Measurements from ENCODE around the gene RAP1A.
"Not testable (repeated sequence)": the region's sequence is repeated elsewhere in the genome, so short reads cannot be mapped to it uniquely, and the experiment has no call there.

Gene RAP1A

GRCh38 chr1:111631502-111631901 is 11.9 kb downstream of the RAP1A start:
- H3K36me3 ChIP-seq (ENCODE audit: insufficient read depth, low read length), result no peaks in the 10 kb centered on the region
- H3K4me1 ChIP-seq (ENCODE audit: insufficient read depth, low read length), result peaks cover 26% of the 10 kb centered on the region
- H3K9ac ChIP-seq (ENCODE audit: low read depth, low read length), result no peak overlapping the region
- no peaks in the 10 kb centered on the region for H3K27me3 ChIP-seq (ENCODE audit: insufficient read depth, low read length)
- 100% methylated on average over 1 of the region's 2 CpGs for WGBS
- no peak overlapping the region for H3K27ac ChIP-seq (ENCODE audit: low read depth, low read length)
- H3K9me3 ChIP-seq (ENCODE audit: insufficient read depth, low read depth, low read length), result no peaks in the 10 kb centered on the region
- H3K4me3 ChIP-seq (ENCODE audit: low read length), result no peak overlapping the region

- H3K4me1 ChIP-seq (ENCODE audit: insufficient read depth, low read length), result peaks cover 23% of the 10 kb centered on the region
- not testable (repeated sequence) for H3K4me3 ChIP-seq (ENCODE audit: low read length); H3K27ac ChIP-seq (ENCODE audit: low read depth, low read length); H3K27me3 ChIP-seq (ENCODE audit: insufficient read depth, low read length); H3K9me3 ChIP-seq (ENCODE audit: insufficient read depth, low read depth, low read length); H3K36me3 ChIP-seq (ENCODE audit: insufficient read depth, low read length); H3K9ac ChIP-seq (ENCODE audit: low read depth, low read length)
- 94% methylated on average over 4 of the region's 4 CpGs for WGBS
Measured at GRCh38 chr1:111632771-111633170, 13.2 kb downstream of the RAP1A start.

GRCh38 chr1:111633736-111634247 is 14.2 kb downstream of the RAP1A start:
- no peak overlapping the region for H3K4me3 ChIP-seq (ENCODE audit: low read length)
- WGBS, result 100% methylated on average over 1 of the region's 1 CpG
- no peaks in the 10 kb centered on the region for H3K9me3 ChIP-seq (ENCODE audit: insufficient read depth, low read depth, low read length)
- peaks cover 18% of the 10 kb centered on the region; the same call in 1 of the 2 replicates for H3K4me1 ChIP-seq (ENCODE audit: insufficient read depth, low read length)
- H3K27me3 ChIP-seq (ENCODE audit: insufficient read depth, low read length), result no peaks in the 10 kb centered on the region
- no peak overlapping the region for H3K9ac ChIP-seq (ENCODE audit: low read depth, low read length)
- no peak overlapping the region for H3K27ac ChIP-seq (ENCODE audit: low read depth, low read length)
- no peaks in the 10 kb centered on the region for H3K36me3 ChIP-seq (ENCODE audit: insufficient read depth, low read length)

GRCh38 chr1:111635324-111636009 is 15.9 kb downstream of the RAP1A start:
- WGBS, result 100% methylated on average over 1 of the region's 2 CpGs
- H3K36me3 ChIP-seq (ENCODE audit: insufficient read depth, low read length), result no peaks in the 10 kb centered on the region
- no peak overlapping the region for H3K27ac ChIP-seq (ENCODE audit: low read depth, low read length)
- no peak overlapping the region for H3K4me3 ChIP-seq (ENCODE audit: low read length)
- no peaks in the 10 kb centered on the region for H3K9me3 ChIP-seq (ENCODE audit: insufficient read depth, low read depth, low read length)
- no peaks in the 10 kb centered on the region for H3K27me3 ChIP-seq (ENCODE audit: insufficient read depth, low read length)
- H3K9ac ChIP-seq (ENCODE audit: low read depth, low read length), result no peak overlapping the region
- peaks cover 25% of the 10 kb centered on the region for H3K4me1 ChIP-seq (ENCODE audit: insufficient read depth, low read length)

- Histone ChIP-seq H3K4me3 (ENCODE audit: low read length) (no peak overlapping the region), H3K27ac (ENCODE audit: low read depth, low read length) (no peak overlapping the region), H3K36me3 (ENCODE audit: insufficient read depth, low read length) (no peaks in the 10 kb centered on the region), H3K27me3 (ENCODE audit: insufficient read depth, low read length) (no peaks in the 10 kb centered on the region), H3K9me3 (ENCODE audit: insufficient read depth, low read depth, low read length) (no peaks in the 10 kb centered on the region), H3K4me1 (ENCODE audit: insufficient read depth, low read length) (peaks cover 25% of the 10 kb centered on the region), H3K9ac (ENCODE audit: low read depth, low read length) (no peak overlapping the region)
- WGBS, result 87% methylated on average over 3 of the region's 4 CpGs
Measured at GRCh38 chr1:111638320-111638719, 18.7 kb downstream of the RAP1A start.

GRCh38 chr1:111639602-111640198 is 20.1 kb downstream of the RAP1A start:
- no peak overlapping the region for H3K9ac ChIP-seq (ENCODE audit: low read depth, low read length)
- no peaks in the 10 kb centered on the region for H3K27me3 ChIP-seq (ENCODE audit: insufficient read depth, low read length)
- no peaks in the 10 kb centered on the region for H3K9me3 ChIP-seq (ENCODE audit: insufficient read depth, low read depth, low read length)
- peaks cover 25% of the 10 kb centered on the region for H3K4me1 ChIP-seq (ENCODE audit: insufficient read depth, low read length)
- no peak overlapping the region for H3K27ac ChIP-seq (ENCODE audit: low read depth, low read length)
- 61% methylated on average over 2 of the region's 3 CpGs for WGBS
- no peaks in the 10 kb centered on the region for H3K36me3 ChIP-seq (ENCODE audit: insufficient read depth, low read length)
- H3K4me3 ChIP-seq (ENCODE audit: low read length), result no peak overlapping the region

- 97% methylated on average over 2 of the region's 2 CpGs for WGBS
- H3K9me3 ChIP-seq (ENCODE audit: insufficient read depth, low read depth, low read length), result no peaks in the 10 kb centered on the region
Measured at GRCh38 chr1:111643097-111643496, 23.5 kb downstream of the RAP1A start.

GRCh38 chr1:111643696-111644095 is 24.1 kb downstream of the RAP1A start:
- no peaks in the 10 kb centered on the region; the same call in 1 of the 2 replicates for H3K36me3 ChIP-seq (ENCODE audit: insufficient read depth, low read length)
- H3K9ac ChIP-seq (ENCODE audit: low read depth, low read length), result no peak overlapping the region
- H3K27ac ChIP-seq (ENCODE audit: low read depth, low read length), result no peak overlapping the region
- WGBS, result 86% methylated on average over 3 of the region's 3 CpGs
- peaks cover 13% of the 10 kb centered on the region for H3K4me1 ChIP-seq (ENCODE audit: insufficient read depth, low read length)
- H3K9me3 ChIP-seq (ENCODE audit: insufficient read depth, low read depth, low read length), result no peaks in the 10 kb centered on the region
- H3K4me3 ChIP-seq (ENCODE audit: low read length), result no peak overlapping the region
- H3K27me3 ChIP-seq (ENCODE audit: insufficient read depth, low read length), result no peaks in the 10 kb centered on the region

More at GRCh38 chr1:111643097-111643496, 23.5 kb downstream of the RAP1A start:
- H3K9ac ChIP-seq (ENCODE audit: low read depth, low read length), result no peak overlapping the region
- no peaks in the 10 kb centered on the region; the same call in 1 of the 2 replicates for H3K36me3 ChIP-seq (ENCODE audit: insufficient read depth, low read length)
- H3K4me1 ChIP-seq (ENCODE audit: insufficient read depth, low read length), result peaks cover 17% of the 10 kb centered on the region
- H3K4me3 ChIP-seq (ENCODE audit: low read length), result no peak overlapping the region
- no peaks in the 10 kb centered on the region for H3K27me3 ChIP-seq (ENCODE audit: insufficient read depth, low read length)
- H3K27ac ChIP-seq (ENCODE audit: low read depth, low read length), result no peak overlapping the region

- no peak overlapping the region for H3K27ac ChIP-seq (ENCODE audit: low read depth, low read length)
- H3K27me3 ChIP-seq (ENCODE audit: insufficient read depth, low read length), result no peaks in the 10 kb centered on the region
- no peaks in the 10 kb centered on the region; the same call in 1 of the 2 replicates for H3K36me3 ChIP-seq (ENCODE audit: insufficient read depth, low read length)
- H3K9me3 ChIP-seq (ENCODE audit: insufficient read depth, low read depth, low read length), result no peaks in the 10 kb centered on the region
- peaks cover 7% of the 10 kb centered on the region for H3K4me1 ChIP-seq (ENCODE audit: insufficient read depth, low read length)
- no peak overlapping the region for H3K4me3 ChIP-seq (ENCODE audit: low read length)
- H3K9ac ChIP-seq (ENCODE audit: low read depth, low read length), result no peak overlapping the region
- WGBS, result no CpG with 5 or more reads among the region's 1 CpG
Measured at GRCh38 chr1:111644506-111644905, 24.9 kb downstream of the RAP1A start.

GRCh38 chr1:111647736-111648135 is 28.1 kb downstream of the RAP1A start:
- 93% methylated on average over 1 of the region's 1 CpG for WGBS
- Histone ChIP-seq H3K27ac (ENCODE audit: low read depth, low read length) (no peak overlapping the region), H3K27me3 (ENCODE audit: insufficient read depth, low read length) (no peaks in the 10 kb centered on the region), H3K9ac (ENCODE audit: low read depth, low read length) (no peak overlapping the region), H3K36me3 (ENCODE audit: insufficient read depth, low read length) (no peaks in the 10 kb centered on the region; the same call in 1 of the 2 replicates), H3K4me3 (ENCODE audit: low read length) (no peak overlapping the region), H3K4me1 (ENCODE audit: insufficient read depth, low read length) (no peaks in the 10 kb centered on the region), H3K9me3 (ENCODE audit: insufficient read depth, low read depth, low read length) (no peaks in the 10 kb centered on the region)

GRCh38 chr1:111648806-111649205 is 29.2 kb downstream of the RAP1A start:
- Histone ChIP-seq H3K9ac (ENCODE audit: low read depth, low read length) (no peak overlapping the region), H3K27me3 (ENCODE audit: insufficient read depth, low read length) (no peaks in the 10 kb centered on the region), H3K4me1 (ENCODE audit: insufficient read depth, low read length) (no peaks in the 10 kb centered on the region), H3K36me3 (ENCODE audit: insufficient read depth, low read length) (no peaks in the 10 kb centered on the region; the same call in 1 of the 2 replicates), H3K4me3 (ENCODE audit: low read length) (no peak overlapping the region), H3K9me3 (ENCODE audit: insufficient read depth, low read depth, low read length) (no peaks in the 10 kb centered on the region), H3K27ac (ENCODE audit: low read depth, low read length) (no peak overlapping the region)
- 96% methylated on average over 7 of the region's 7 CpGs for WGBS
